Left ventricle myocardium inferior (tissue), 1 donor: ENCODE measurements around the gene ACY1. TPM values are rescaled to one million over a fixed set of nuclear protein-coding genes. Genes with fewer than 3 reads are reported as not detected.
"Not testable (repeated sequence)": the region's sequence is repeated elsewhere in the genome, so short reads cannot be mapped to it uniquely, and the experiment has no call there.

Experiments used
- DNase-seq: peaks from one replicate; pipeline ENCODE4 v3.0.0-alpha.2; 2020
- H3K27ac ChIP-seq: fragments of 200-600 bp; replicated peaks from 2 replicates; pipeline ENCODE4 v1.8.0; 2021
- H3K27me3 ChIP-seq: fragments of 200-600 bp; 2 replicates; pipeline ENCODE4 v1.8.0; 2021; ENCODE audit warnings: low read depth
- H3K36me3 ChIP-seq: fragments of 200-600 bp; 2 replicates; pipeline ENCODE4 v1.8.0; 2021
- H3K4me1 ChIP-seq: fragments of 200-600 bp; 2 replicates; pipeline ENCODE4 v1.8.0; 2021
- H3K4me3 ChIP-seq: fragments of 200-600 bp; 2 replicates; pipeline ENCODE4 v1.8.0; 2021; ENCODE audit warnings: mild to moderate bottlenecking, moderate library complexity
- H3K9me3 ChIP-seq: fragments of 200-600 bp; replicated peaks from 2 replicates; pipeline ENCODE4 v1.8.0; 2021
- CTCF ChIP-seq: fragments of 200-600 bp; IDR thresholded peaks from 2 replicates; pipeline ENCODE4 v1.8.0; 2021; ENCODE audit warnings: antibody characterized with exemption, mild to moderate bottlenecking, borderline replicate concordance
- intact Hi-C: fragments of 100-400 bp; cut with micrococcal nuclease; formaldehyde crosslinking; loops from one replicate; pipeline ENCODE4 v1.11.0; 2022
- total RNA-seq: library from RNA; stranded (reverse); fragmentation: NEBNext Ultra II Directional; extraction: Animal tissue kit (Norgen Biotek cat#: 25700); gene quantifications from one replicate; pipeline ENCODE4 v1.2.1, GENCODE V29; 2021
- donor health status: DM: no; HTN: yes; CAD: no; lungs with severe emphysema.

The ACY1 gene
- total RNA-seq, 1 donor from 2014 or later: 20.2 TPM

- peaks cover 48% of the 10 kb centered on the region for H3K4me1 ChIP-seq
- intact Hi-C loops: no loop called here
- H3K27me3 ChIP-seq: no peaks in the 10 kb centered on the region
- H3K36me3 ChIP-seq: no peaks in the 10 kb centered on the region
- no peak for DNase-seq
- H3K27ac ChIP-seq: no peak overlapping the region
- TF ChIP-seq CTCF: no peak
- H3K4me3 ChIP-seq: no peak overlapping the region
- H3K9me3 ChIP-seq: no peaks in the 10 kb centered on the region
Observed at GRCh38 chr3:51985063-51985462, 1.7 kb downstream of the ACY1 start.

- Histone ChIP-seq H3K27ac (no peak overlapping the region), H3K4me3 (no peak overlapping the region), H3K4me1 (peaks cover 42% of the 10 kb centered on the region), H3K27me3 (no peaks in the 10 kb centered on the region), H3K36me3 (no peaks in the 10 kb centered on the region), H3K9me3 (no peaks in the 10 kb centered on the region)
- no peak for DNase-seq
- intact Hi-C loops: no loop called here
- TF ChIP-seq CTCF: no peak
Observed at GRCh38 chr3:51986010-51986947, 2.9 kb downstream of the ACY1 start.

- no peaks in the 10 kb centered on the region for H3K27me3 ChIP-seq
- H3K27ac ChIP-seq: no peak overlapping the region
- H3K9me3 ChIP-seq: no peaks in the 10 kb centered on the region
- no peak for DNase-seq
- TF ChIP-seq CTCF: no peak
- intact Hi-C loops: no loop called here
- no peak overlapping the region for H3K4me3 ChIP-seq
- peaks cover 30% of the 10 kb centered on the region for H3K4me1 ChIP-seq
- H3K36me3 ChIP-seq: peaks cover 8% of the 10 kb centered on the region
Observed at GRCh38 chr3:51987568-51987967, 4.2 kb downstream of the ACY1 start.

GRCh38 chr3:51988286-51989146 is 5.2 kb downstream of the ACY1 start:
- peaks cover 17% of the 10 kb centered on the region for H3K36me3 ChIP-seq
- no peak for TF ChIP-seq CTCF
- H3K27me3 ChIP-seq: no peaks in the 10 kb centered on the region
- intact Hi-C loops: no loop called here
- H3K4me1 ChIP-seq: peaks cover 32% of the 10 kb centered on the region
- no peak for DNase-seq
- H3K4me3 ChIP-seq: no peak overlapping the region
- H3K27ac ChIP-seq: no peak overlapping the region
- H3K9me3 ChIP-seq: no peaks in the 10 kb centered on the region

GRCh38 chr3:51990501-51990971 is 7.2 kb downstream of the ACY1 start:
- H3K27me3 ChIP-seq, DNase-seq, H3K9me3 ChIP-seq, H3K27ac ChIP-seq, H3K4me3 ChIP-seq, intact Hi-C loops: not testable (repeated sequence)
- Histone ChIP-seq H3K36me3 (peaks cover 32% of the 10 kb centered on the region), H3K4me1 (peaks cover 42% of the 10 kb centered on the region)
